ENCODE measurements around the gene CCDC85A. TPM values are rescaled to one million over a fixed set of nuclear protein-coding genes. Genes with fewer than 3 reads are reported as not detected.

Gene CCDC85A
- total and polyA plus RNA-seq, 2 of the 4 experiments (the other 2 are of a cell fraction) = 1.1 to 2.2 TPM

- intact Hi-C loops (cut with micrococcal nuclease) (no loop called here), in situ Hi-C loops (cut with MboI; ENCODE audit: low sequenced_read_pairs) (no loop called here), dilution Hi-C loops (cut with HindIII; ENCODE audit: low sequenced_read_pairs, unreplicated experiment) (no loop called here)
- ChIA-PET CTCF (no interaction called here), POLR2A (ENCODE audit: unreplicated experiment) (no interaction called here)
- H3K4me3 ChIP-seq (ENCODE audit: insufficient read depth, low read depth, low read length) = no peak overlapping the region
- H3K36me3 ChIP-seq (ENCODE audit: control insufficient read depth, insufficient read depth, low read length) = no peaks in the 10 kb centered on the region
- no peaks in the 10 kb centered on the region for H3K79me1 ChIP-seq (ENCODE audit: low read depth in 1 of 2, low read length in 2 of 2)
- H2AK5ac ChIP-seq (ENCODE audit: low read depth, low read length) = no peak overlapping the region
- no peak overlapping the region for H2BK20ac ChIP-seq (ENCODE audit: low read depth, low read length)
- BruUV-seq (replicated peaks) = no TSS peak
- H2BK120ac ChIP-seq (ENCODE audit: low read depth, low read length) = no peak overlapping the region
- H2BK5ac ChIP-seq (ENCODE audit: low read depth, low read length, poor library complexity, severe bottlenecking) = no peak overlapping the region
- no CpG with 5 or more reads among the region's 1 CpG for WGBS, 2 experiments (ENCODE audit: extremely low coverage in 2 of 2, insufficient read length in 1 of 2)
- no peaks in the 10 kb centered on the region for H3K9me1 ChIP-seq (ENCODE audit: insufficient read depth, low read length)
- TF ChIP-seq NFE2L2 (IDR thresholded peaks at IDR 0.05; ENCODE audit: low read depth, low read length) (no peak), MAFK (IDR thresholded peaks at IDR 0.05; ENCODE audit: low read depth, low read length) (no peak), CHD1 (IDR thresholded peaks at IDR 0.05; ENCODE audit: low read depth, low read length) (no peak)
- H3K56ac ChIP-seq (ENCODE audit: extremely low read depth, insufficient read depth, low read length) = no peak overlapping the region
- ATAC-seq (ENCODE audit: low read depth) (no peak), DNase-seq (no peak)
- no peak overlapping the region for H3K27ac ChIP-seq (ENCODE audit: insufficient read depth, low read length)
- H4K5ac ChIP-seq (ENCODE audit: low read depth, low read length) = no peak overlapping the region
- H2AK9ac ChIP-seq (replicated peaks; ENCODE audit: low read depth, low read length, poor library complexity) = no peak overlapping the region
- H3K23ac ChIP-seq (ENCODE audit: low read depth, low read length) = no peak overlapping the region
- no peak overlapping the region for H3K4me2 ChIP-seq (ENCODE audit: low read depth, low read length)
- H3K18ac ChIP-seq (ENCODE audit: low read depth, low read length) = no peak overlapping the region
- no peak overlapping the region for H3K9ac ChIP-seq (ENCODE audit: low read depth, low read length)
- no peaks in the 10 kb centered on the region for H4K20me1 ChIP-seq (ENCODE audit: insufficient read depth, low read length)
- no peak overlapping the region for H2AFZ ChIP-seq (replicated peaks; ENCODE audit: low read length, poor library complexity)
- peaks cover 9% of the 10 kb centered on the region for H3K9me3 ChIP-seq (ENCODE audit: control insufficient read depth, insufficient read depth, low read length)
- H3K14ac ChIP-seq (replicated peaks; ENCODE audit: low read depth, low read length) = no peak overlapping the region
- no peak overlapping the region for H4K8ac ChIP-seq (ENCODE audit: low read depth in 2 of 2, low read length in 2 of 2)
- no peak overlapping the region for H2BK15ac ChIP-seq (ENCODE audit: low read depth, low read length)
- H3K4me1 ChIP-seq (ENCODE audit: control insufficient read depth, insufficient read depth, low read length) = no peaks in the 10 kb centered on the region
- H3K4ac ChIP-seq (ENCODE audit: low read depth, low read length) = no peak overlapping the region
- no peak overlapping the region for H4K91ac ChIP-seq (ENCODE audit: insufficient read depth, low read depth, low read length)
- no peaks in the 10 kb centered on the region for H3K27me3 ChIP-seq (ENCODE audit: control insufficient read depth, insufficient read depth, low read length)
Observed at GRCh38 chr2:56416500-56417176, 232.8 kb downstream of the CCDC85A start.

Small RNAs within 50 kb of the gene (microRNA-seq; reads per million reads assigned to microRNA genes)
- not detected for gene RNA5SP93 (ENCODE audit: insufficient read depth, insufficient read length)

Small RNAs within 50 kb of the gene (small RNA-seq; reads per million reads assigned to genes)
- 0 reads per million in 5 experiments for gene RNA5SP93

All from IMR-90 (cell line).